AG09309 (cell line): ENCODE data around the gene PRSS56.
A peak's percentile ranks its signal among the peaks of the same experiment; 100 is the strongest.

Source experiments
- DNase-seq: peaks from one replicate; pipeline ENCODE4 v3.0.0-alpha.2; 2010; ENCODE audit warnings: low read depth
- H3K4me3 ChIP-seq: 2 replicates; pipeline ENCODE4 v1.5.1; 2011; ENCODE audit warnings: mild to moderate bottlenecking, low read depth, low read length, moderate library complexity; ENCODE audit not compliant: control insufficient read depth
- TF ChIP-seq, protein P1 (sequence below): IDR thresholded peaks from 2 replicates; pipeline ENCODE4 v1.5.1; 2011; ENCODE audit warnings: mild to moderate bottlenecking, low read depth, low read length, inconsistent platforms; ENCODE audit not compliant: insufficient read depth, control insufficient read depth; ENCODE audit errors: missing control alignments

The PRSS56 gene

DNA sequence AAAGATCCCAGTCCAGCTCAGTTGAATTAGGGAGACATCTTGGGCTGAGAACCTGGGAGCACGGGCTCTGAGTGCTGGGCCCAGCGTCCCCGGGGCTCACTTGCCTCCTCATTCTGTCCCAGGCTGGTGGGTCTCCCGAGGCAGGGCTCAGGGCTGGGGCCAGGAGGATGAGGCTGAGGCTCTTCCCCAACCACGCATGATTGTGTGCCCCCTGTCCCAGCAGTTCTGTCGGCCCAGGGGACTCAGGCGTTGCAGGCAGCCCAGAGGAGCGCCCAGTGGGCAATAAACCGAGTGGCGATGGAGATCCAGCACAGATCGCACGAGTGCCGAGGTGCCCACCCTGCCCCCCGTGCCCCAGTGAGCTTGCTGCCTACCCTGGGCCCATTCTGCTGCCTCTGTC is 910 bp downstream of the PRSS56 start:
- no peak for DNase-seq
- H3K4me3 ChIP-seq: no peak overlapping the region
- TF ChIP-seq, protein P1, sequence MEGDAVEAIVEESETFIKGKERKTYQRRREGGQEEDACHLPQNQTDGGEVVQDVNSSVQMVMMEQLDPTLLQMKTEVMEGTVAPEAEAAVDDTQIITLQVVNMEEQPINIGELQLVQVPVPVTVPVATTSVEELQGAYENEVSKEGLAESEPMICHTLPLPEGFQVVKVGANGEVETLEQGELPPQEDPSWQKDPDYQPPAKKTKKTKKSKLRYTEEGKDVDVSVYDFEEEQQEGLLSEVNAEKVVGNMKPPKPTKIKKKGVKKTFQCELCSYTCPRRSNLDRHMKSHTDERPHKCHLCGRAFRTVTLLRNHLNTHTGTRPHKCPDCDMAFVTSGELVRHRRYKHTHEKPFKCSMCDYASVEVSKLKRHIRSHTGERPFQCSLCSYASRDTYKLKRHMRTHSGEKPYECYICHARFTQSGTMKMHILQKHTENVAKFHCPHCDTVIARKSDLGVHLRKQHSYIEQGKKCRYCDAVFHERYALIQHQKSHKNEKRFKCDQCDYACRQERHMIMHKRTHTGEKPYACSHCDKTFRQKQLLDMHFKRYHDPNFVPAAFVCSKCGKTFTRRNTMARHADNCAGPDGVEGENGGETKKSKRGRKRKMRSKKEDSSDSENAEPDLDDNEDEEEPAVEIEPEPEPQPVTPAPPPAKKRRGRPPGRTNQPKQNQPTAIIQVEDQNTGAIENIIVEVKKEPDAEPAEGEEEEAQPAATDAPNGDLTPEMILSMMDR: no peak

- TF ChIP-seq, protein P1: peak; percentile 38
- H3K4me3 ChIP-seq: no peak overlapping the region
- no peak for DNase-seq
Measured at GRCh38 chr2:232521959-232522622, 1.9 kb downstream of the PRSS56 start.

DNA sequence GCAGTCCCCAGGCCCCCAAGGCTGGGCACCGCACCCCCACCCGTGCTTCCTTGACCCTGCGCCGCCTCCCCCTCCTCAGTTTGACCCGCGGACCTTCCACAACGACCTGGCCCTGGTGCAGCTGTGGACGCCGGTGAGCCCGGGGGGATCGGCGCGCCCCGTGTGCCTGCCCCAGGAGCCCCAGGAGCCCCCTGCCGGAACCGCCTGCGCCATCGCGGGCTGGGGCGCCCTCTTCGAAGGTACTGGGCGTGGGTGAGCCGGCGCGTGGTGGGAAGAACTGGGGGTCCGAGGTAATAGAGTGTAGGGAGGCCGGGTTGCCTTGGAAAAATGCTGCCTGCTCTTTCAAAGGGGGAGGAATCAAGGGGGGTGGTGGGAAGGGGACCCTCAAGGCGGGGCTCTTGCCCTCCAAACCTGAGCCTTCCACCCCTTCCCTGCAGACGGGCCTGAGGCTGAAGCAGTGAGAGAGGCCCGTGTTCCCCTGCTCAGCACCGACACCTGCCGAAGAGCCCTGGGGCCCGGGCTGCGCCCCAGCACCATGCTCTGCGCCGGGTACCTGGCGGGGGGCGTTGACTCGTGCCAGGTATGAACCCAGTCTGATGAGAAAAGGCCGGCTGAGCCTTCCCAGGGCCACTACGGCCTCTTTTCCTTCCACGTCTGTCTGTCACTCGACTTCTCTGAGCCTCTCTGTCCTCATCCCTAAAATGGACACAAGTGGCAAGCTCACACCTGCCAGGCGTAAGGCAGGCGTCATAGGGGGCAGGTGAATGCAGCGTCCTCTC is 2.6 kb downstream of the PRSS56 start:
- H3K4me3 ChIP-seq: no peak overlapping the region
- no peak for DNase-seq
- TF ChIP-seq, protein P1: no peak

GRCh38 chr2:232523402-232523681 is 3.2 kb downstream of the PRSS56 start:
- TF ChIP-seq, protein P1: no peak
- H3K4me3 ChIP-seq: no peak overlapping the region
- DNase-seq: no peak

DNA sequence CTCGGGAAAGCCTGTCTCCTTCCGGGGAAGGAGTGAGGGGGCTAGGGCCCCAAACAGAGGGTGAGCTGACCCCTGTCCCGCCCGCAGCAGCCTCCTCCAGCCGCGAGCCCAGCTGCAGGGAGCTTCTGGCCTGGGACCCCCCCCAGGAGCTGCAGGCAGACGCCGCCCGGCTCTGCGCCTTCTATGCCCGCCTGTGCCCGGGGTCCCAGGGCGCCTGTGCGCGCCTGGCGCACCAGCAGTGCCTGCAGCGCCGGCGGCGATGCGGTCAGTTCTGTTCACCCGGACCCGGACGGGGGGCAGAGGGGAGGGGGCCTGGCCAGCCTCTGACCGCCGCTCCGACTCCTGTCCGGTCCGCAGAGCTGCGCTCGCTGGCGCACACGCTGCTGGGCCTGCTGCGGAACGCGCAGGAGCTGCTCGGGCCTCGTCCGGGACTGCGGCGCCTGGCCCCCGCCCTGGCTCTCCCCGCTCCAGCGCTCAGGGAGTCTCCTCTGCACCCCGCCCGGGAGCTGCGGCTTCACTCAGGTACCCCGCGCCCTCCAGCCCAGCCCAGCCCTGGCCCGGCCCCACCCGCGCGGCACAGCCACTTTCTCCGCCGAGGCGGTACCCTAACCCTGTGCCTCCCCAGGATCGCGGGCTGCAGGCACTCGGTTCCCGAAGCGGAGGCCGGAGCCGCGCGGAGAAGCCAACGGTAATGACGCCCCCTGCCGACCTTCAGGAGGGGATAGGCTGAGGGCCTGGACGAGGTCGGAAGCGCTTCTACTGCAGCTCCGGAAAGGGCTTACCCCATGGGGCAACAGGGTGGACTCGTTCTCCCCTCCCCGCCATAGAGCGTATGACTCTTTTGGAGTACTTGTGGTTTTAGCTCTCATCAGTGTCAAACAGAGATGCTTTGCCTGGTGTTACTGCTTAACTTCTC is 3.8 kb downstream of the PRSS56 start:
- no peak overlapping the region for H3K4me3 ChIP-seq
- DNase-seq: no peak
- TF ChIP-seq, protein P1: peak; percentile 28

- no peak for DNase-seq
- TF ChIP-seq, protein P1: no peak
- no peak overlapping the region for H3K4me3 ChIP-seq
Measured at GRCh38 chr2:232524771-232525170, 4.6 kb downstream of the PRSS56 start.
